Measurements from ENCODE around the gene SERPINI1.
A peak's percentile ranks its signal among the peaks of the same experiment; 100 is the strongest.

SERPINI1 gene

DNA sequence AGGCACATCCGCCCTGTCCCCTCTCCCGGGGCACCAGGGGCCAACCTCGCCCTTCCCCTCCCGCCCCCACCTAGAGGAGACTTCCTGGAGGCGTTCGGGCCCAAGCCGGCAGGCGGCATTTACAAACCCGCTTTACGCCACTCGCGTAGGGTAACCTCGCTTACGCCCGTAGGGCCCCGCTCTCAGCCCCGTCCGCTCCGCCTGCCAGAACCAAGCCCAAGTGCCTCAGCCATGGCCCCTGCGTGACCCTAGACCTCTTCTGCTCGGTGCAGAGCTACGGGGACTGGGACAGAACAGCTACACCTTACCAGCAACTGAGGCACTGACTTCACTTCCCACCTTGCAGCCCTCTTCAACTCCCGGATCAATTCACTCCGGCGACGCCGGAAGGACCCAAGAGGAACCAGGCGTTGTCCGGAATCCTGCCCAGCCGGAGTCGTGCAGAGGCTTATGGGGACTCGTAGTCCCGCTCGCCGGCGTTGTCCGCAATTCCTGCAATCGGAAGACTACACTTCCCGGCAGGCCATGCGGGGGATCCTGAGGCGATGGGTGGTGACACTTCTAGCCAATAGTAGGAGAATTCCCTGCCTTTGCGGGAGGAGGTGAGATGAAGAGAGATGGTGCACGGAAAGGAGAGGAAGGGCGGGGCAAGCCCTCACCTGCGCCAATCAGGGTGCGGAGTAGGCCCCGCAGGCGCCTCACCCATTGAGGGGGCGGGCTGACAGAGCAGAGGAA, 856 bp upstream of the SERPINI1 start, which contains the start of gene PDCD10:
PDCD10 (minus strand) TSS at position 395 of the 735 bp plus-strand sequence. CDS start 14,735 bp downstream, outside the sequence.
- peak; percentile 98 for DNase-seq (ENCODE audit: low spot score)

DNA sequence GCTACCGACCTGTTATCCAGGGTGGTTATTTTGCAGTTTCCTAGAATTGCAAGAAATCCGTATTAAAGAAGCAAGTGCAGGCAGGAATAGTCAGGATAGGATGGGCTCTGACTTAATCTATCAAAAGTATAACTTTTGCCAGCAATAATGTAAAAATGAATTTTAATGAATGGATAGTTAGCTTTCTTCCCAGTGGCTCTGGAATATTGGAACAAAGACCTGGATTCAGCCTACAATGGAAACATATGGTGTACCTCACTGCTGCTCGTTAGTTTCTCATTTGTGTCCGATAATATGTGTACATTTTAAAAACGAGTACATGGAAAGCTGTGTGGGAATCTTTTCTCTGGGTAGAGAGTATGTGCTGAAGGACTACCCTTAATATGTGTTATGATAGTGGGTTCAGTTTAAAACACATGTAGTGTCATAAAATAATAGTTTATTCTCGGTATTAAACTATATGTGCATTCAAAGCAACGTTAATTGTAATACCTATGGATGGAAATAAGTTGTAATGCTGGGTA, 805 bp downstream of the SERPINI1 start:
- DNase-seq (ENCODE audit: low spot score), result no peak

DNA sequence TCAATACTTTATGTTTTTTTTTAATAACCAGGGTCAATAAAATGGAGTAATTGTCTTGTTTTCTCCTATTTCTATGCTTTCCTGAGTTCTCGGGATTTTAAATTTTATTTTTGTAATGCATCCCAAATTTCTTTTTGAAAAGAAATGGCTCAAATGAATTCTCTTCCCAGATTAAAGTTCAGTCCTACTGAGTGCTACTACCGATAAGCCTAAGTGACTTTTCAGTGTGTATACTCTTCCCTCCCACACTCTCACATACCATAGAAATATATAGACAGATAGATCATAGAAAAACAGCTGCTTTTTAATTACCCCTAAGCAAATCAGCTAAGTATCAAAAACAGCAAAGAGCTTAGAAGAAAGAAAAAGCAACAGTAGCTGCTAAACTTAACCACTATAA, 1.5 kb downstream of the SERPINI1 start:
- DNase-seq (ENCODE audit: low spot score), result no peak

DNA sequence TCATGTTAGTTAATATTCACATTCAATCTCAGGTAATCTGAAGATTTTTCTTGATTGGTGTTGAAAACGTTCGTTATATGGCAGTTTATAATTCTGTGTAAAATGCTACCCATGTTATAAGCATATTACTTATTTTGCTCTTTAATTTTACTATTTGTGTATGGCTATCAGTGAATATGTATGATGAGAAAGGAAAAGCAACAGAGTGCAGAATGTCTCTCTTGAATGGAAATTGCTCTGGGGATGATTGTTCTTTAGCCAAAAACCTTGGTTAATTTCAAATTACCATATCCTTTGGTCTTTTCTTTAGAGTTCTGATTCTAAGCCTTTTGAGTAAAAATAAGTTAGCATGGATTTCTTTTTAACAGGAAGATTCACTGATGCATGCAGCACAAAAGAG, 2.5 kb downstream of the SERPINI1 start:
- DNase-seq (ENCODE audit: low spot score), result no peak

DNA sequence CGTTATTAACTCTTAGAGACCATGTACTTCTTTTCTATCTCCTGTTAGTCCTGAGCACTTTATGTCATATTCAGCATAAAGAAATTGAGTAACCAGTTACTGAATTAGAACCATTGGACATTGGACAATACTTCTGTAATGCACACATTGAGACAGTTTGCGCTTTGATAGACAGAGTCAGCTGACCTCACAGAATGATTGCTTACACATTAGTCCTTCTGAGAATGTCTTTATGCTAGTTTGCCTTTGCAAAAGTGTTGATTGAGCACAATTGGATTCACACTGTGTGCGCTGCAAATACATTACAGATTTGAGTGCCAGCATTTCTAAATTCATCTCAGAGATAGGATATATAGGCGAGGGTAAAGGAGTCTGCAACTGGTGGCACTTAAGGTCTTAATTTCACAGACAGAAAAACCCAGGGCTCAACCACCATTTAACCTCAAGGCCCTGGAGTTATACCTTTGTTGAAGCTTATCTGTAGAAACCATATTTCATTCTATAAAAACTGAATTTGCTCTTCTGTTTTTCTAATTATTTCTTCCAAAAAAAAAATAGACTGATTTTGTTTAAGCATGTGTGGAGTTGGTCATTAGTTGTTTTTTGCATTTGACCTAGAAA, 3.8 kb downstream of the SERPINI1 start:
- no peak for DNase-seq (ENCODE audit: low spot score)

DNA sequence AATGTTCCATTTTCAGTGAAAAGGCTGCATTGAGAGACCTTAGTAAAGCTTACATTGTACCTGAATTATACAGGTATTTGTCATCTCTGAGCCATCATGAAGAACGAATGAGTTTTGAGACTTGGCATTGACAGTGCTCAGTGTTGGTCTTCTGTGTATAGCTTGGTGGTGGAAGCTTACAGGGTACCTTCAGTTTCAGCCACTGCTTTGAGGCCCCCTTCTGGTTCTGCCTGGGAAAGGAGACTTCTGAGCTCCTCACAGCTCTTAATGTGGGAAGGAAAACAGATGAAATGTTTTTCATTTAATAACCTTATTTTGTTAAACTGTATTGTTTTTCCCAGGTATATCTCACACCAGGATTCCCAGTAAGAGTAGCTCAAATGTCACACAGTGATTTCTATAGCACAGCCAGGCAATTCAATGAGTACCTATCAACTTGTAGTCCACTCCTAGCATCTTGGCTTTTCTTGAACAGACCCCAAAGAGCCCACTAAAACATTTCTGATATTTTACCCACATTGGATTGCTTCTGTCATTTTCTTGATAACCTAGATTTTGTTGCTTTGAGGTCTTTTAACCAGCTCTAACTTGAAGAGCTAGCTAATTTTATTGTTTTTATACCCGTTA, 5.6 kb downstream of the SERPINI1 start:
- DNase-seq (ENCODE audit: low spot score), result peak; percentile 33

DNA sequence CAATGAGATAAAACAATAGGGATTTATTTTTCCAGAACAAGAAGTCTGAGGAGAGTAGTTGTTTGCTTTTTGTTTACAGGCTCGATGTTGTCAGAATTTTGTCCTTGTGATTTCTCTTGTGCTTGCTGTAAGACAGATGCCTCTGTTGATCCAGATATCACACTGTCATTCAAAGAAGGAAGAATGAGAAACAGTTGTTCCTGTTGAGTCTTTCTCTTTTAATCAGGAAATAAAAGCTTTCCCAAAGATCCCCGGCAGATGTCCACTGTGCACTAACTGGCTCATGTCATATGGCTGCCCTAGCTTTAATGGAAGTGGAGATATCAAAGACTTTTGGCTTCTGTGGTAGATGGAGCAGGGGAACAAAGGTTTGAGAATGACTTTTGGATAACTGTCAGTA, 6.8 kb downstream of the SERPINI1 start:
- DNase-seq (ENCODE audit: low spot score), result no peak

DNA sequence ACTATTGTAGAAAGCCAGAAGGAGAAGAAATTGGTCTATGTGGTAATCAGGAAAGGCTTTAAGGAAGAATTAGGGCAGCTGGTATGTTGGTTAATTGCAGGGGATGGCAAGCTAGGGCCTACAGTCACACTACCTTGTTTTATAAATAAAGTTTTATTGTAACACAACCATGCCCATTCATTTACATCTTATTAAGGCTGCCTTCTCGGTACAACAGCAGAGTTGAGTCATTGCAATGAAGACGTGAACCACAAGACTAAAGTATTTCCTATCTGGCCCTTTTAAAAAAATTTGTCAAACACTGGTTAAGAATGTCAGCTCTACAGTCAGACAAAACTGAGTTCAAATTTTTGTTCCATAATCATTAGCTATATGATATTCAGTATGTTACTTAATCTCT, 8.3 kb downstream of the SERPINI1 start:
- no peak for DNase-seq (ENCODE audit: low spot score)

DNA sequence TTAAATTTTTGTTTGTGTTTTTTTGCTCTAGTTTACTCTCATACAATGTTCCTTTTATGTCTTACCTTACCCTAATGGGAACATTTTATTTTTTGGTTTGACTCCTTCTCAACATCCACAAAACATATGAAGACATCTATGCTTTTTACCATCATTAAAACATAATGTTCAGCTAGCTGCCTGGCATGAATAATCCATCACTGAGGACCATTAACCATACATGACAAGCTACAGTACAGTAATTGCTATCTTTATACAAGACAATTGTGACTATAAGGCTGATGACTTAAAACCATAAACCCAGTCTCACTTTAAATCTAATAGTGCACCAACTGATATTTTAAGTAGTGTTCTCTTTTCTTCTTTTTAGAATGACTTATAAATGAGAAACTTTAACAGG, 13.7 kb downstream of the SERPINI1 start:
- no peak for DNase-seq (ENCODE audit: low spot score)

DNA sequence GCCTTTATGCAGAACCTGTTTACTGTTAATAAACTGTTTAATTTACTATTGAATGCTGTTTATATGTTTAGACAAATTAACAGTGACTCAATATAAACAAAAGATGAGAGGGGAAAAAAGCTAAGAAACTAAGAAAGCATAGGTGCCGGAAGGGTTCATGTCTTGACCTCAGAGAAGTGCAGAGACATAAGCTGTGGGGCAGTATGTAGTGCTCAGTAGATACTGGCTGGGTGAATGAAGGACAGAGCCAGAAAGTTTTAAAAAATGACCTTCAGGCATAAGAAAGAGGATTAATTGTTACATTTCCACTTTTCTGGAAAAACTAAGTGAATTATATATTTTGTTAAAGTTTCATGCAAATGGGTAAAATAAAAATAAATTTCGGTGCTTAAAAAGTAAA, 14.2 kb downstream of the SERPINI1 start:
- no peak for DNase-seq (ENCODE audit: low spot score)

DNA sequence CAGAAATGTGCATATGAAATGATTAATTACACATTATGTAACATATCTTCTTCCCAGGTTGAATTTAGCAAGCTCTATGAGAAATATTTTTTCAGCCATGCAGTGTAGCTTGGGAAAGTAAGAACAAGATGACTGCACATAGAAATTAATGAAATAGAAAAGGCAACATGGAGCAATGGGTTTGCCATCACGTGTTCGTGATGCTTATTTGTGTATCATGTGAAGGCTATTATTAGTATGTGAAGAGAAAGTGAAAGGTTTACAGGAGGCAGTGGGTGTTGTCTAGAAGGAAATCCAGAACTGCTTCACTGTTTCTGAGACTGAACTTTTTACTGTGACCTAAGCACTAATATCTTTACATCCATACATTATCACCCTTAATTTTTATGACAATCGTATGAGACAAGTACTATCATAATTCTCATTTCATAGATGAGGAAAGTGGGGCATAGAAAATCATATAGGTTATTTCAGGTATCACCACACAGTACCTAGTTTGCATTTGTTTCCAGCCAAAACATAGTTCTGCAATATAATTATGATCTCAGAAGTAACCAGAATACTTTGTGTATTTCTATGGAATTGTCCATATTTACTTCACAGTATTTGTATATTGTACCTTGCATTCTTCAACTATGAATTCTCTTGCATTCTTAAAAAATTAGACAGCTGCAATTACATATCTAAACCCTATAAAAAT, 14.9 kb downstream of the SERPINI1 start:
- peak; percentile 17 for DNase-seq (ENCODE audit: low spot score)

DNA sequence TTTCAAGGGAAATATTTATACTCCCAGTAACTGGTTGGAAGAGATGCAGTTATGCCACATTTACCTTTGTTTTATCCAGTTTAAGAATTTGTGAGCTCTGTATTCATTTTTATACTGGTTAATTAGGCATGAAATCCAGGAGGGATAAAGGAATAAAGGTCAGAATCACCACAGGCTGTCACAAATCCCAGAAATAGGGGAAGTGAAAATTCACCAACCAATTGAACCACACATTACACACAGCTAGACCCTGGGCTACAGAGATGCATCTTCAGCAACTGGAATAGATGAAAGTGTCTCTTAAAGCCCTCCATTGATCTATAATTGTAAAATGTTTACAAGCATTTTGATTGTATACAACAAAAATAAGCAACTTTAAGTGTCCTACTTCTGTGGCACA, 18.5 kb downstream of the SERPINI1 start:
- DNase-seq (ENCODE audit: low spot score), result no peak

DNA sequence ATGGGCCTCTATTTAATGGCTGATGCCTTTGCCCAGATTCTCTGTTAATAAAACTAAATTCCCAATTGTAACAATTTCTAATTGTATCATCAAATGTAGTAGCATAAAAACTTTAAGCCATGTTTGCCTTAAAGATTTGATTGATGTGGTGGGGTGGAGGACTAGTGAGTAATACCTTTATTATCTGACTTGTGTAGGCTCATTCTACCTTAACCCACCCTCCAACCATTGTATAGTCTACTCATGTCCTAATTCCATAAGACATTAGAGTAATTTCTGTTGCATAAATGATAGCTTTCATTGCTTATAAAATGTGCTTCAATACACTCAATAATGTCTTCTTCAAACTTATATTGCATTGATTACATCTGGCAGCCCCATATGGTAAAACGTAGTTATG, 25.8 kb downstream of the SERPINI1 start:
- DNase-seq (ENCODE audit: low spot score), result no peak

DNA sequence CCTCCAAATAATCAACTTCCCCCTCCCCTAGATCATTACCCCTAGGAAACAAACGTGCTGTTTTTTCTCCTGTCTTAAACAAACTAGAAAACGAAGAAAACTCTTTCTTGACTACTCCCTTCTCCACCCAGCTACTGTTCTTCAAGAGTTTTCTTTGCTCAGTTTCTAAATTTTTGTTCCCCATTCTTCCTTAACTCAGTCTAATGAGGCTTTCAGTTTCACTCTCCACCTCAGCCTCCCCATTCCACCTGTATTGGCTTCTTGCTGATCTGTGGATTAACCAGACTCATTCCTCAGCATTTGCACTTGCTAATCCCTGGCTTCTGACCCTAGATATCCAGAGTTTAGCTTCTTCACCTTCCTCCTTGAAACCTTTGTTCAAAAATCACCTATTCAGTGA, 26.8 kb downstream of the SERPINI1 start:
- no peak for DNase-seq (ENCODE audit: low spot score)

DNA sequence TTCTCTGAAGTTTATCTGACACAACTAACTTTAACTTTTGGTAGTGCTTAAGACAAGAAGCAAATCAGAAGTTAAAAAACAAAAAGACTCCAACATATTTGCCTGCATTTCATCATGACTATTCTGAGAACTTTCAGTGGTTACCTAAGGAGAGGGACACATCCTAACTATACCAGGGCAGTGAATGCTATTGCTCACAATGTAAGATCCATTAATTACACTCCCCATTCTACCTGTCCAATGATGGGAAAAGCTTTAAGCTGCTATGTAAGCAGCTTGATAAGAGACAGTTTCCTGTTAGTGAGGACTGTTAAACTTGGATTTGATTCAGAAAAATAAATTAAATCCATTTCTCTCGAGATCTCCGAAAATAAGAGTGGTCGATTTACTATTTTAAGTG, 37.5 kb downstream of the SERPINI1 start:
- no peak for DNase-seq (ENCODE audit: low spot score)

DNA sequence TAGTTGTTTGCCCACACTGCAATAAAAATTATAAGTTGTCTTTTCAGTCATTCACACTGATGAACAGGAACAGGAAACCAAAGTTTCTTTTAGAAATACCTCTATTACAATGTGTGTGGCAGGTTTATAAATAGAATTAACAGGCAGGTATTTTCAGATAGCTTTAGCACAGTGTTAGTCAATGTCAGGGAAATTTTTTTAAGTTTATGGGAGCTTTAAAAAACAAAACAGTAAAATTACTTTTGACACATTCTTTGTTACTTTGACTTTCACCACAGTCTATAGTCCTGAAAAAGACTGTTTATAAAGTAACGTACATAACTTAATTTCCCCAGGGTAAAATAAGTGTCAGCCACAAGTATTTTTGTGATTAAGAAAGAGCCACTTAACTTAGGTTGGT, 38.1 kb downstream of the SERPINI1 start:
- DNase-seq (ENCODE audit: low spot score), result no peak

DNA sequence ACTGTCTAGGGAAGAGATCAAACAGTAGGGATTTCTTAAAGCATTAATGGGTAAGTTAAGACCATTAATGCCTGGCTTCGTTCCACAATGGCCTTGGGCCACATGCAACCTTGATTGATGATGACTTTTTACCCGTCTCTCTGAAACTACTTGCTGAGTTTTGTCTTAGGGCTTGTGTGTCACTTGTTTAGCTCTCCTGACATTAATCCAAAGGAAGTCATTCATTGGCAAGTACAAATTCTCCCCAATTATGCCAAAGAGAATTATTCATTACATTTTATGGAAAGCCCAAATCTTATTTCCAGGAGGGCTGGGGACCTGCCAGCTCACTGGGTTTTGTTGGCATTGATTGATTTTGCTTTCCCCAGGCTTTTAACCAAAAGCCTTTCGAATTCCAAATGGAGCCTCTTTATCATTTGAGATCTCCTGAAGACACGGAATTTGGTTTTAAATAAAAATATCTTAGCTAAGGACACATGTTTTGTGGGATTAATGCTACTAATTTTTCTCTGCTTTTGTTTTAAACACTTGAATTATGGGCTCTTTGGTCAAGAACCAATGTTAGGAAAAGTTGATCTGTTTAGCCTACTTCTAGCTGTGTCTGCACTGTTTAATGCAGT, 40.7 kb downstream of the SERPINI1 start:
- no peak for DNase-seq (ENCODE audit: low spot score)

DNA sequence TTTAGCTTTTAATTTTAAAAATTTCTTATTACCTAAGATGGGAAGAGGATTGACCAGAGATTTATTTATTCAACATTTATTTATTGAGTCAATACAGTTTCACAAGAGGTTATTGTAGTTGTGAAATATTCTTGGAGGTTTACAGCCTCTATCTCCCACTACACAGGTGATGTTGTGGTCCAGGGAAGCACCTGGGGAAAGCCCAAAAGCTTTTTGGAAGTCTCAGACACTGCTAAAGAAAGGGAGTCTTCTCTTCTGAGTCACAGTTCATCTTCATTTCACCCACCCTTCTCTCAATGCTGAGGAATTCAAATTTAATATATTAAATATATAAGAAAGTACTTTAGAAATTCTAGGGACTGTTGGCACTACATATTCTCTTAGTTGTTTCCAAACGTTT, 41.8 kb downstream of the SERPINI1 start:
- no peak for DNase-seq (ENCODE audit: low spot score)

DNA sequence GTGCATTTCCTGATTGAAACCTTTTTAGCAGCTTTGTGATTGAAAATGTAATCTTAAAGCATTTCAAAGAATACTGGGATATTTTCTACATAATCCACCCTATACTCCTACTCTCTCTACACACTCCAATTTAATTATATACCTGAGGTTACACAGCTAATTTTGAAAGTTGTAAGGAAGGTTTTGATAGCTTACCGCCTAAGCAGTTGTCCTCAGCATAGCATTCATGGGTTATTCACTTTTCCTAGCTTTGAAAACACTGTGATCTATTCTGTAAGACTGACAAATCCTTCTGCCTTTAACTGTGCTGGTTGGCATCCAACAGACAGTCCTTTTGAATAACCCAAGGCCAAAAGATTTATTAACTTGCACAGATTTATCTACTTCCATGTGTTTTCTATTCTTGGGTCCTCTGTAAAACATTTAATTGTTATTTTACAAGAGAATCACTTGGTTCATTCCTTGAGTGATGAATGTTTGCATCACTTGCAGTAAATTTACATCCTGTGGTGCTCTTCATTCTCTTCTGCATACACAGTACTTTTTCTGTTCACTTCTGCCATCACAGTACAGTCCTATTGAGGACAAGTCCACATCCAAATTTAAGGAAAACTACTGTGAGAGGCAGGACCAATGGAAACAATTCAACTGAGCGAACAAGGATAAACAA, 44.8 kb downstream of the SERPINI1 start:
- no peak for DNase-seq (ENCODE audit: low spot score)

DNA sequence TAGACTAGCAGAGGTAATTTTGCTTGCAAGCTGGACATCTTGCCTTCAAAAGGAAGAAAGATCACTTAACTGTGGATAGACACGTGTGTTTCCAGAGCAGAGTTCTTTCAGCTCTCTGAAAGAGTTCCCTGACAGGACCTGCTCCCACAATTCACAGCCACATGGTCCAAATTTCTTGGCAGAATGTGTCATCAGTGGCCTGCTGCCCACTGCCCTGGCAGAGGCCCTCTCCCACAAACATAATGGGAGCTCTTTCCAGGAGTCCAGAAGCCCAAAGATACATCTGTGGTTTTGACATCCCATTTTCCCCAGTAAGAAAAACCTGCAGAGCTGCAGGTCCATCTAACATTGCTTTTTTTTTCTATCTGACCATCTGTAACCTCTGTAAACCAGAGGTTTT, 48.3 kb downstream of the SERPINI1 start:
- no peak for DNase-seq (ENCODE audit: low spot score)

DNA sequence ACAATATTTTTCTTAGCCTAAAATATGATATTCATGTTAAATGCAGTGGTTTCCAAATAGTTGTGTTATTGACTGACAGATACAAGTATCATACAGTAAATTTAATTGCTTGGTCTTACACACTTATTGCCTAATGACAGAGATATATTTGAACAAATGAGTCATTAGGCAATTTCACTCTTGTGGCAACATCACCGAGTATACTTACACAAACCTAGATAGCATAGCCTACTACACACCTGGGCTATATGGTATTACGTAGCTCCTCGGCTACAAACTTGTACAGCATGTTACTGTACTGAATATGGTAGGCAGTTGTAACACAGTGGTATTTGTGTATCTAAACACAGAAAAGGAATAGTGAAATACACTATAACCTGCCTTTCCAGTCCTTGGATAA, 50.3 kb downstream of the SERPINI1 start:
- DNase-seq (ENCODE audit: low spot score), result no peak

DNA sequence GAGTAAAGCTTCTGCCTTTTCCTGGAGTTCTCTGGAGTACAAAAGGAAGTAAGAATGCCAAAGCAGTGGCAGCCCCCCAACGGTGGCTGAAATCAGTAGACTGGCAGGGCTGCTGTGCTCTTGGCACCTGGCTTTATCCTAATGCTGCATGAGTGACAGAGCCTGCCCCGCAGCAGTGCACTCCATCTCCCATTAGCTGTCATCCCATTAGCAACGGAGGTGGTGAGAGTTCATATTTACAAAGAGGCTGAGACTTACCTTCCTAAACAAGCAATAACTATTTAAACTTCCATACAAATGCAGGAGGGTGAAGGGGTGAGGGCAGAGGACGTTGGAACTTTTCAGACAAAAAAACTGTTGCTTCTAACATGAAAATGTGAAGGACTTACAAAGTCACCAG, 51.9 kb downstream of the SERPINI1 start:
- no peak for DNase-seq (ENCODE audit: low spot score)
